ENCODE data around the gene SGPP2.

DNA sequence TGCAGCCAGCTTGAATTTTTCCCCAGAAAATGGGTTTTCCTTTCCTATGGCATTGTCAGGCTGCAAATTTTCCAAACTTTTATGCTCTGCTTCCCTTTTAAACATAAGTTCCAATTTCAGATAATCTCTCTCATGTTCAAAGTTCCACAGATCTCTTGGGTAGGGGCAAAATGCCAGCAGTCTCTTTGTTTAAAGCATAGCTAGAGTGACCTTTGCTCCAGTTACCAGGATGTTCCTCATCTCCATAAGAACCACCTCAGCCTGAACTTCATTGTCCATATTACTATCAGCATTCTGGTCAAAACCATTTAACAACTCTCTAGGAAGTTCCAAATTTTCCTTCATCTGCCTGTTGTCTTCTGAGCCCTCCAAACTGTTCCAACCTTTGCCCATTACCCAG lies 68.3 kb downstream of the SGPP2 start:
- TF ChIP-seq, protein P1, sequence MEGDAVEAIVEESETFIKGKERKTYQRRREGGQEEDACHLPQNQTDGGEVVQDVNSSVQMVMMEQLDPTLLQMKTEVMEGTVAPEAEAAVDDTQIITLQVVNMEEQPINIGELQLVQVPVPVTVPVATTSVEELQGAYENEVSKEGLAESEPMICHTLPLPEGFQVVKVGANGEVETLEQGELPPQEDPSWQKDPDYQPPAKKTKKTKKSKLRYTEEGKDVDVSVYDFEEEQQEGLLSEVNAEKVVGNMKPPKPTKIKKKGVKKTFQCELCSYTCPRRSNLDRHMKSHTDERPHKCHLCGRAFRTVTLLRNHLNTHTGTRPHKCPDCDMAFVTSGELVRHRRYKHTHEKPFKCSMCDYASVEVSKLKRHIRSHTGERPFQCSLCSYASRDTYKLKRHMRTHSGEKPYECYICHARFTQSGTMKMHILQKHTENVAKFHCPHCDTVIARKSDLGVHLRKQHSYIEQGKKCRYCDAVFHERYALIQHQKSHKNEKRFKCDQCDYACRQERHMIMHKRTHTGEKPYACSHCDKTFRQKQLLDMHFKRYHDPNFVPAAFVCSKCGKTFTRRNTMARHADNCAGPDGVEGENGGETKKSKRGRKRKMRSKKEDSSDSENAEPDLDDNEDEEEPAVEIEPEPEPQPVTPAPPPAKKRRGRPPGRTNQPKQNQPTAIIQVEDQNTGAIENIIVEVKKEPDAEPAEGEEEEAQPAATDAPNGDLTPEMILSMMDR (IDR thresholded peaks at IDR 0.05; ENCODE audit: low read depth, low read length, poor library complexity, severe bottlenecking), result no peak
- no peak for TF ChIP-seq EZH2phosphoT487 (IDR thresholded peaks at IDR 0.05; ENCODE audit: borderline replicate concordance, low read length)

Data from DOHH2 (cell line).